GM23338 (cell line): ENCODE results near the gene ANO6. TPM values are rescaled to one million over a fixed set of nuclear protein-coding genes. Genes with fewer than 3 reads are reported as not detected.

ENCODE experiments used
- ATAC-seq: fragments of 200-7000 bp; cut with Tn5 transposase; 3 replicates; pipeline ENCODE4 v1.9.1; 2020
- DNase-seq: peaks from one replicate; pipeline ENCODE4 v3.0.0-alpha.2; 2015; ENCODE audit warnings: low spot score
- H2AFZ ChIP-seq: fragments of 200-600 bp; sonication (generic); 2 replicates; pipeline ENCODE4 v1.8.0; 2016; ENCODE audit warnings: antibody characterized with exemption, mild to moderate bottlenecking, moderate library complexity
- H3F3A ChIP-seq: fragments of 200-600 bp; sonication (generic); replicated peaks from 2 replicates; pipeline ENCODE4 v1.8.0; 2017; ENCODE audit warnings: antibody characterized with exemption, mixed run types, low read depth
- H3K27ac ChIP-seq: fragments of 200-600 bp; sonication (generic); 2 replicates; pipeline ENCODE4 v1.6.1; 2016; ENCODE audit warnings: low read depth
- H3K27me3 ChIP-seq: fragments of 200-600 bp; sonication (generic); 2 replicates; pipeline ENCODE4 v1.8.0; 2016; ENCODE audit warnings: mild to moderate bottlenecking, mixed run types, moderate library complexity; ENCODE audit not compliant: insufficient read depth
- H3K36me3 ChIP-seq: fragments of 200-600 bp; sonication (generic); 2 replicates; pipeline ENCODE4 v1.8.0; 2016; ENCODE audit warnings: mild to moderate bottlenecking; ENCODE audit not compliant: insufficient read depth
- H3K4me1 ChIP-seq: fragments of 200-600 bp; sonication (generic); 2 replicates; pipeline ENCODE4 v1.8.0; 2016; ENCODE audit warnings: mild to moderate bottlenecking, moderate library complexity; ENCODE audit not compliant: insufficient read depth
- H3K4me2 ChIP-seq: fragments of 200-600 bp; sonication (generic); 2 replicates; pipeline ENCODE4 v1.7.1; 2017; ENCODE audit warnings: mixed run types
- H3K4me3 ChIP-seq: fragments of 200-600 bp; sonication (generic); 2 replicates; pipeline ENCODE4 v1.6.1; 2016; ENCODE audit warnings: mixed run types
- H3K79me2 ChIP-seq: fragments of 200-600 bp; sonication (generic); replicated peaks from 2 replicates; pipeline ENCODE4 v1.8.0; 2017; ENCODE audit warnings: mild to moderate bottlenecking; ENCODE audit not compliant: insufficient read depth
- H3K9me2 ChIP-seq: fragments of 200-600 bp; sonication (generic); 2 replicates; pipeline ENCODE4 v1.8.0; 2017; ENCODE audit not compliant: insufficient read depth
- H4K20me1 ChIP-seq: fragments of 200-600 bp; sonication (generic); replicated peaks from 2 replicates; pipeline ENCODE4 v1.8.0; 2017; ENCODE audit warnings: mild to moderate bottlenecking; ENCODE audit not compliant: insufficient read depth
- H3K27ac Mint-ChIP-seq: 2 replicates; pipeline ENCODE4 v1.8.0; 2020; ENCODE audit warnings: inconsistent platforms, mild to moderate bottlenecking, moderate library complexity, mixed read lengths
- H3K27me3 Mint-ChIP-seq: 3 replicates; pipeline ENCODE4 v1.8.0; 2022; ENCODE audit warnings: low read depth, mild to moderate bottlenecking, moderate library complexity, mixed read lengths, inconsistent platforms; ENCODE audit not compliant: insufficient read depth, poor library complexity
- H3K36me3 Mint-ChIP-seq: 3 replicates; pipeline ENCODE4 v1.8.0; 2021; ENCODE audit warnings: low read depth, mild to moderate bottlenecking, inconsistent platforms, moderate library complexity, mixed read lengths
- H3K4me1 Mint-ChIP-seq: 3 replicates; pipeline ENCODE4 v1.8.0; 2020; ENCODE audit warnings: mild to moderate bottlenecking, inconsistent platforms, mixed read lengths
- H3K4me3 Mint-ChIP-seq: 3 replicates; pipeline ENCODE4 v1.8.0; 2021; ENCODE audit warnings: moderate library complexity, mild to moderate bottlenecking, inconsistent platforms, mixed read lengths
- H3K9me3 Mint-ChIP-seq: 3 replicates; pipeline ENCODE4 v1.8.0; 2020; ENCODE audit warnings: moderate library complexity, mild to moderate bottlenecking, inconsistent platforms, mixed read lengths
- CREB1 ChIP-seq: fragments of 250-450 bp; sonication (Bioruptor Pico); IDR thresholded peaks from 2 replicates; pipeline ENCODE4 v1.5.0; 2020; ENCODE audit warnings: low read depth, mild to moderate bottlenecking, moderate library complexity
- ETS1 ChIP-seq: IDR thresholded peaks from 2 replicates; pipeline ENCODE4 v1.6.1; 2016; ENCODE audit warnings: antibody characterized with exemption
- NANOG ChIP-seq: IDR thresholded peaks from 2 replicates; pipeline ENCODE4 v1.6.1; 2016; ENCODE audit warnings: antibody characterized with exemption, borderline replicate concordance
- POLR2AphosphoS5 ChIP-seq: IDR thresholded peaks from 2 replicates; pipeline ENCODE4 v1.6.1; 2016; ENCODE audit warnings: antibody characterized with exemption, low read depth
- REST ChIP-seq: IDR thresholded peaks from one replicate; pipeline ENCODE4 v1.6.1; 2018; ENCODE audit warnings: antibody characterized with exemption; ENCODE audit not compliant: unreplicated experiment
- STAT1 ChIP-seq: IDR thresholded peaks from one replicate; pipeline ENCODE4 v1.6.1; 2016; ENCODE audit warnings: antibody characterized with exemption; ENCODE audit not compliant: unreplicated experiment
- ZNF114 ChIP-seq: fragments of 250-450 bp; sonication (Bioruptor Pico); IDR thresholded peaks from 2 replicates; pipeline ENCODE4 v1.5.0; 2020; ENCODE audit warnings: mild to moderate bottlenecking, moderate library complexity
- long read RNA-seq: library from polyadenylated mRNA; unstranded; transcript quantifications from one replicate; pipeline ENCODE4 v2.0.0, GENCODE V29; 2020; ENCODE audit not compliant: unreplicated experiment
- polyA plus RNA-seq: library from polyadenylated mRNA; unstranded; fragments of >200 nt; fragmentation: Nextera tagmentation; extraction: Ambion mirVana; gene quantifications from 2 replicates; pipeline ENCODE4 v1.2.1, GENCODE V29; 2016
- total RNA-seq: library from RNA; depleted of rRNA; stranded (reverse); fragments of >200 nt; shearing (Covaris generic); gene quantifications from 2 replicates; pipeline ENCODE4 v1.2.3, GENCODE V29; 2014; rRNA removed
- TF ChIP-seq, protein P1 (sequence below): fragments of 250-450 bp; sonication (Bioruptor Pico); IDR thresholded peaks from 2 replicates; pipeline ENCODE4 v1.5.0; 2020; ENCODE audit warnings: mild to moderate bottlenecking, moderate library complexity
- TF ChIP-seq, protein P2 (sequence below), 2 experiments: fragments of 200-600 bp in 1 of 2; sonication (generic) in 1 of 2; conservative IDR thresholded peaks; 2 replicates each; pipeline versions ENCODE4 v1.5.1 to v1.6.1; 2016 to 2017; ENCODE audit warnings: antibody characterized with exemption in 2 of 2, low read depth in 2 of 2, mild to moderate bottlenecking in 2 of 2, moderate library complexity in 1 of 2

The ANO6 gene, protein sequence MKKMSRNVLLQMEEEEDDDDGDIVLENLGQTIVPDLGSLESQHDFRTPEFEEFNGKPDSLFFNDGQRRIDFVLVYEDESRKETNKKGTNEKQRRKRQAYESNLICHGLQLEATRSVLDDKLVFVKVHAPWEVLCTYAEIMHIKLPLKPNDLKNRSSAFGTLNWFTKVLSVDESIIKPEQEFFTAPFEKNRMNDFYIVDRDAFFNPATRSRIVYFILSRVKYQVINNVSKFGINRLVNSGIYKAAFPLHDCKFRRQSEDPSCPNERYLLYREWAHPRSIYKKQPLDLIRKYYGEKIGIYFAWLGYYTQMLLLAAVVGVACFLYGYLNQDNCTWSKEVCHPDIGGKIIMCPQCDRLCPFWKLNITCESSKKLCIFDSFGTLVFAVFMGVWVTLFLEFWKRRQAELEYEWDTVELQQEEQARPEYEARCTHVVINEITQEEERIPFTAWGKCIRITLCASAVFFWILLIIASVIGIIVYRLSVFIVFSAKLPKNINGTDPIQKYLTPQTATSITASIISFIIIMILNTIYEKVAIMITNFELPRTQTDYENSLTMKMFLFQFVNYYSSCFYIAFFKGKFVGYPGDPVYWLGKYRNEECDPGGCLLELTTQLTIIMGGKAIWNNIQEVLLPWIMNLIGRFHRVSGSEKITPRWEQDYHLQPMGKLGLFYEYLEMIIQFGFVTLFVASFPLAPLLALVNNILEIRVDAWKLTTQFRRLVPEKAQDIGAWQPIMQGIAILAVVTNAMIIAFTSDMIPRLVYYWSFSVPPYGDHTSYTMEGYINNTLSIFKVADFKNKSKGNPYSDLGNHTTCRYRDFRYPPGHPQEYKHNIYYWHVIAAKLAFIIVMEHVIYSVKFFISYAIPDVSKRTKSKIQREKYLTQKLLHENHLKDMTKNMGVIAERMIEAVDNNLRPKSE
- 45.1 and 48.9 TPM in 2 replicates for total RNA-seq
- 17.7 and 21.1 TPM in 2 replicates for polyA plus RNA-seq
- long read RNA-seq, full-length matches to known transcripts, result 2 of 7 reads
- long read RNA-seq, partial matches to known transcripts, result 5 of 7 reads
- long read RNA-seq, other reads (novel, unspliced or antisense), result 0 of 7 reads

DNA sequence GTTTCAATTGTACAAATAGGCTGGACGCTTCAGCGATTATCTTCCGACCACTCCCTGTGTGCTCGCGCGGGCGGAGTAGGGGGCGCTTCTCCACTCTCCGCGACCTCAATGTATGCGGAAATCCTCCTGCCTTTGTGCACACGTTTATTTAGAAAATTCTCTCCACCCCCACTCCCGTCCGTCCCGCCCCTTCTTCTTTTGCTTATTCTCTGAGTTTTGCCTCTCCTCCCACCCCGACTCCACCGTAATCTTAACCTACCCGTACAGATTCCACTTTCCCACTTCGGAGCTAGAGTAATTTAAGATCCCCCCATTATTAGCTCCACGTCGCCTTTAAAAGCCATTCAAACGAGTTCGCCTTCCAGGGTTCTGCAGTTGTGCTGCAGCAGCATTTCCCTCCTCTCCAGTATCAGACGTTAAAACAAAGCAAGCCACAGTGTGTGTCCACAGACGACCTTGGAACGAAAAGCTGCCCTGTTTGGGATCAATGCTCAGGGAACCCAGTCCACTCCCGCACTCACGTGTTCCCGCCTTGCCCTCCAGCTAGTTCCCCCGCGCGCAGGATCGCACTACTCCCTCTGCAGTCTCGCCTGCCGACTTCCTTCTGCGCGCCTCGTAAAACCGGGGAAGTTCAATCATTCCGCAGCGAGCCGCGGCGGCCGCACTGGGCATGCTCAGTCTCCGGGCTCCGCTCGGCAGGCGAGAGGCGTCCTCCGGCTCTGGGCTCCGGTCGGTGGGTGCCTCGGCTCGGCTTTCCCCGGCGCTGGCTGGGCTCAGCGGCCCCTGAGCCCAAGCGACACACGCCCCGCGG lies at the start of gene ANO6:
ANO6 (plus strand) TSS at position 677 of the 811 bp plus-strand sequence. CDS start 227 bp downstream, outside the sequence.
- H3K4me3 Mint-ChIP-seq, result peak within 1 kb of the TSS; percentile 97
- H3K4me2 ChIP-seq, result peak within 1 kb of the TSS; percentile 74
- ATAC-seq (peak; percentile 79), DNase-seq (peak; percentile 88)
- peaks cover 3% of the 10 kb centered on the region for H3K27me3 Mint-ChIP-seq
- H3K4me1 ChIP-seq, result peaks cover 31% of the 10 kb centered on the region
- H3K36me3 ChIP-seq, result no peaks in the 10 kb centered on the region
- H3K4me3 ChIP-seq, result peak within 1 kb of the TSS; percentile 69
- peak within 1 kb of the TSS; percentile 95 for H3K27ac ChIP-seq
- peak within 1 kb of the TSS; percentile 60 for H2AFZ ChIP-seq
- H3K9me2 ChIP-seq, result no peaks in the 10 kb centered on the region
- H3K4me1 Mint-ChIP-seq, result peaks cover 45% of the 10 kb centered on the region
- no peaks in the 10 kb centered on the region for H3K9me3 Mint-ChIP-seq
- H3F3A ChIP-seq, result no peaks in the 10 kb centered on the region
- peak within 1 kb of the TSS; percentile 95 for H3K27ac Mint-ChIP-seq
- no peaks in the 10 kb centered on the region; the same call in 1 of the 2 replicates for H4K20me1 ChIP-seq
- no peaks in the 10 kb centered on the region for H3K36me3 Mint-ChIP-seq
- H3K79me2 ChIP-seq, result peaks cover 48% of the 10 kb centered on the region
- H3K27me3 ChIP-seq, result no peaks in the 10 kb centered on the region
- TF ChIP-seq ETS1, result no peak
- TF ChIP-seq REST, result no peak
- no peak for TF ChIP-seq CREB1
- TF ChIP-seq STAT1, result no peak
- TF ChIP-seq, protein P1, sequence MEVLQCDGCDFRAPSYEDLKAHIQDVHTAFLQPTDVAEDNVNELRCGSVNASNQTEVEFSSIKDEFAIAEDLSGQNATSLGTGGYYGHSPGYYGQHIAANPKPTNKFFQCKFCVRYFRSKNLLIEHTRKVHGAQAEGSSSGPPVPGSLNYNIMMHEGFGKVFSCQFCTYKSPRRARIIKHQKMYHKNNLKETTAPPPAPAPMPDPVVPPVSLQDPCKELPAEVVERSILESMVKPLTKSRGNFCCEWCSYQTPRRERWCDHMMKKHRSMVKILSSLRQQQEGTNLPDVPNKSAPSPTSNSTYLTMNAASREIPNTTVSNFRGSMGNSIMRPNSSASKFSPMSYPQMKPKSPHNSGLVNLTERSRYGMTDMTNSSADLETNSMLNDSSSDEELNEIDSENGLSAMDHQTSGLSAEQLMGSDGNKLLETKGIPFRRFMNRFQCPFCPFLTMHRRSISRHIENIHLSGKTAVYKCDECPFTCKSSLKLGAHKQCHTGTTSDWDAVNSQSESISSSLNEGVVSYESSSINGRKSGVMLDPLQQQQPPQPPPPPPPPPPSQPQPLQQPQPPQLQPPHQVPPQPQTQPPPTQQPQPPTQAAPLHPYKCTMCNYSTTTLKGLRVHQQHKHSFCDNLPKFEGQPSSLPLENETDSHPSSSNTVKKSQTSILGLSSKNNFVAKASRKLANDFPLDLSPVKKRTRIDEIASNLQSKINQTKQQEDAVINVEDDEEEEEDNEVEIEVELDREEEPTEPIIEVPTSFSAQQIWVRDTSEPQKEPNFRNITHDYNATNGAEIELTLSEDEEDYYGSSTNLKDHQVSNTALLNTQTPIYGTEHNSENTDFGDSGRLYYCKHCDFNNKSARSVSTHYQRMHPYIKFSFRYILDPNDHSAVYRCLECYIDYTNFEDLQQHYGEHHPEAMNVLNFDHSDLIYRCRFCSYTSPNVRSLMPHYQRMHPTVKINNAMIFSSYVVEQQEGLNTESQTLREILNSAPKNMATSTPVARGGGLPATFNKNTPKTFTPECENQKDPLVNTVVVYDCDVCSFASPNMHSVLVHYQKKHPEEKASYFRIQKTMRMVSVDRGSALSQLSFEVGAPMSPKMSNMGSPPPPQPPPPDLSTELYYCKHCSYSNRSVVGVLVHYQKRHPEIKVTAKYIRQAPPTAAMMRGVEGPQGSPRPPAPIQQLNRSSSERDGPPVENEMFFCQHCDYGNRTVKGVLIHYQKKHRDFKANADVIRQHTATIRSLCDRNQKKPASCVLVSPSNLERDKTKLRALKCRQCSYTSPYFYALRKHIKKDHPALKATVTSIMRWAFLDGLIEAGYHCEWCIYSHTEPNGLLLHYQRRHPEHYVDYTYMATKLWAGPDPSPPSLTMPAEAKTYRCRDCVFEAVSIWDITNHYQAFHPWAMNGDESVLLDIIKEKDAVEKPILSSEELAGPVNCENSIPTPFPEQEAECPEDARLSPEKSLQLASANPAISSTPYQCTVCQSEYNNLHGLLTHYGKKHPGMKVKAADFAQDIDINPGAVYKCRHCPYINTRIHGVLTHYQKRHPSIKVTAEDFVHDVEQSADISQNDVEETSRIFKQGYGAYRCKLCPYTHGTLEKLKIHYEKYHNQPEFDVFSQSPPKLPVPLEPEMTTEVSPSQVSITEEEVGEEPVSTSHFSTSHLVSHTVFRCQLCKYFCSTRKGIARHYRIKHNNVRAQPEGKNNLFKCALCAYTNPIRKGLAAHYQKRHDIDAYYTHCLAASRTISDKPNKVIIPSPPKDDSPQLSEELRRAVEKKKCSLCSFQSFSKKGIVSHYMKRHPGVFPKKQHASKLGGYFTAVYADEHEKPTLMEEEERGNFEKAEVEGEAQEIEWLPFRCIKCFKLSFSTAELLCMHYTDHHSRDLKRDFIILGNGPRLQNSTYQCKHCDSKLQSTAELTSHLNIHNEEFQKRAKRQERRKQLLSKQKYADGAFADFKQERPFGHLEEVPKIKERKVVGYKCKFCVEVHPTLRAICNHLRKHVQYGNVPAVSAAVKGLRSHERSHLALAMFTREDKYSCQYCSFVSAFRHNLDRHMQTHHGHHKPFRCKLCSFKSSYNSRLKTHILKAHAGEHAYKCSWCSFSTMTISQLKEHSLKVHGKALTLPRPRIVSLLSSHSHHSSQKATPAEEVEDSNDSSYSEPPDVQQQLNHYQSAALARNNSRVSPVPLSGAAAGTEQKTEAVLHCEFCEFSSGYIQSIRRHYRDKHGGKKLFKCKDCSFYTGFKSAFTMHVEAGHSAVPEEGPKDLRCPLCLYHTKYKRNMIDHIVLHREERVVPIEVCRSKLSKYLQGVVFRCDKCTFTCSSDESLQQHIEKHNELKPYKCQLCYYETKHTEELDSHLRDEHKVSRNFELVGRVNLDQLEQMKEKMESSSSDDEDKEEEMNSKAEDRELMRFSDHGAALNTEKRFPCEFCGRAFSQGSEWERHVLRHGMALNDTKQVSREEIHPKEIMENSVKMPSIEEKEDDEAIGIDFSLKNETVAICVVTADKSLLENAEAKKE (CRISPR knock-in tag), result no peak
- peak; percentile 72 for TF ChIP-seq POLR2AphosphoS5
- no peak for TF ChIP-seq ZNF114 (CRISPR knock-in tag)
- TF ChIP-seq, protein P2, sequence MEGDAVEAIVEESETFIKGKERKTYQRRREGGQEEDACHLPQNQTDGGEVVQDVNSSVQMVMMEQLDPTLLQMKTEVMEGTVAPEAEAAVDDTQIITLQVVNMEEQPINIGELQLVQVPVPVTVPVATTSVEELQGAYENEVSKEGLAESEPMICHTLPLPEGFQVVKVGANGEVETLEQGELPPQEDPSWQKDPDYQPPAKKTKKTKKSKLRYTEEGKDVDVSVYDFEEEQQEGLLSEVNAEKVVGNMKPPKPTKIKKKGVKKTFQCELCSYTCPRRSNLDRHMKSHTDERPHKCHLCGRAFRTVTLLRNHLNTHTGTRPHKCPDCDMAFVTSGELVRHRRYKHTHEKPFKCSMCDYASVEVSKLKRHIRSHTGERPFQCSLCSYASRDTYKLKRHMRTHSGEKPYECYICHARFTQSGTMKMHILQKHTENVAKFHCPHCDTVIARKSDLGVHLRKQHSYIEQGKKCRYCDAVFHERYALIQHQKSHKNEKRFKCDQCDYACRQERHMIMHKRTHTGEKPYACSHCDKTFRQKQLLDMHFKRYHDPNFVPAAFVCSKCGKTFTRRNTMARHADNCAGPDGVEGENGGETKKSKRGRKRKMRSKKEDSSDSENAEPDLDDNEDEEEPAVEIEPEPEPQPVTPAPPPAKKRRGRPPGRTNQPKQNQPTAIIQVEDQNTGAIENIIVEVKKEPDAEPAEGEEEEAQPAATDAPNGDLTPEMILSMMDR (conservative IDR thresholded peaks at IDR 0.05; ENCODE audit: low read depth in 2 of 2), result peak; percentile 27 to 43; a peak in 3 of 4 replicates
- TF ChIP-seq NANOG, result no peak
